SK-N-MC (cell line): ENCODE data around the gene VSTM5.

ENCODE experiments used
- EZH2 ChIP-seq: fragments of 200-600 bp; sonication (generic); IDR thresholded peaks from one replicate; pipeline ENCODE4 v1.6.1; 2017; ENCODE audit warnings: antibody characterized with exemption
- POLR2AphosphoS5 ChIP-seq: IDR thresholded peaks from 2 replicates; pipeline ENCODE4 v1.6.1; 2012; ENCODE audit warnings: mild to moderate bottlenecking, low read depth, low read length, borderline replicate concordance

DNA sequence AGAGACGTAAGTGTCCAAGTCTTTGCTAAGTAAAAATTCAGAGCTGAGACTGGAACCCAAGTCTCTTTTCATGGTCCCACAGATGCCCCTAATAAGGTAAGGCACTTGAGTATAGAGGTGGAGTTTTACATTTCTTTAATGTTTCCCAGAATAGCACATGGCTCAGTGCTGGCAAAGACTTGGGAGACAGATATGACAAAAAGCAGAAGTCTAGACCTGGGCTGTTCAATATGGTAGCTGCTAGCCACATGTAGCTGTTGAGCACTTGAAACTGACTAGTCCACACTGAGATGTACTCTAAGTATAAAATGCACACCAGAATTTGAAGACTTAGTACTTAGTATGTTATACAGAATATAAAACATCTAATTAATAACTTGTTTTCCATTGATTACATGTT lies 17.6 kb downstream of the VSTM5 start:
- no peak for TF ChIP-seq POLR2AphosphoS5
- no peak for TF ChIP-seq EZH2
